Prostate gland (tissue), 2 donors: ENCODE data around the gene UGDH.

Source experiments
- POLR2A ChIP-seq: fragments of 450-650 bp; IDR thresholded peaks from one replicate; pipeline ENCODE4 v1.6.1; 2016; ENCODE audit warnings: antibody characterized with exemption, mild to moderate bottlenecking
- TF ChIP-seq, protein P1 (sequence below), 4 experiments: fragments of 200-600 bp in 2 of 4; fragments of 450-650 bp in 2 of 4; sonication (generic) in 2 of 4; IDR thresholded peaks; 1 replicate in 3 of 4; 2 replicates in 1 of 4; pipeline ENCODE4 v1.5.1; 2016 to 2019; ENCODE audit warnings: antibody characterized with exemption in 4 of 4, mild to moderate bottlenecking in 2 of 4, moderate library complexity in 2 of 4

GRCh38 chr4:39470402-39470801 is 56.8 kb downstream of the UGDH start:
- TF ChIP-seq, protein P1, sequence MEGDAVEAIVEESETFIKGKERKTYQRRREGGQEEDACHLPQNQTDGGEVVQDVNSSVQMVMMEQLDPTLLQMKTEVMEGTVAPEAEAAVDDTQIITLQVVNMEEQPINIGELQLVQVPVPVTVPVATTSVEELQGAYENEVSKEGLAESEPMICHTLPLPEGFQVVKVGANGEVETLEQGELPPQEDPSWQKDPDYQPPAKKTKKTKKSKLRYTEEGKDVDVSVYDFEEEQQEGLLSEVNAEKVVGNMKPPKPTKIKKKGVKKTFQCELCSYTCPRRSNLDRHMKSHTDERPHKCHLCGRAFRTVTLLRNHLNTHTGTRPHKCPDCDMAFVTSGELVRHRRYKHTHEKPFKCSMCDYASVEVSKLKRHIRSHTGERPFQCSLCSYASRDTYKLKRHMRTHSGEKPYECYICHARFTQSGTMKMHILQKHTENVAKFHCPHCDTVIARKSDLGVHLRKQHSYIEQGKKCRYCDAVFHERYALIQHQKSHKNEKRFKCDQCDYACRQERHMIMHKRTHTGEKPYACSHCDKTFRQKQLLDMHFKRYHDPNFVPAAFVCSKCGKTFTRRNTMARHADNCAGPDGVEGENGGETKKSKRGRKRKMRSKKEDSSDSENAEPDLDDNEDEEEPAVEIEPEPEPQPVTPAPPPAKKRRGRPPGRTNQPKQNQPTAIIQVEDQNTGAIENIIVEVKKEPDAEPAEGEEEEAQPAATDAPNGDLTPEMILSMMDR (IDR thresholded peaks at IDR 0.05): no peak
- TF ChIP-seq POLR2A: no peak
